GM23338 (cell line): ENCODE data around the gene CYTIP. TPM values are rescaled to one million over a fixed set of nuclear protein-coding genes. Genes with fewer than 3 reads are reported as not detected.
"Not testable (repeated sequence)": the region's sequence is repeated elsewhere in the genome, so short reads cannot be mapped to it uniquely, and the experiment has no call there.

Experiments
- ATAC-seq: fragments of 200-7000 bp; cut with Tn5 transposase; 3 replicates; pipeline ENCODE4 v1.9.1; 2020
- DNase-seq: peaks from one replicate; pipeline ENCODE4 v3.0.0-alpha.2; 2015; ENCODE audit warnings: low spot score
- H2AFZ ChIP-seq: fragments of 200-600 bp; sonication (generic); 2 replicates; pipeline ENCODE4 v1.8.0; 2016; ENCODE audit warnings: antibody characterized with exemption, mild to moderate bottlenecking, moderate library complexity
- H3F3A ChIP-seq: fragments of 200-600 bp; sonication (generic); replicated peaks from 2 replicates; pipeline ENCODE4 v1.8.0; 2017; ENCODE audit warnings: antibody characterized with exemption, mixed run types, low read depth
- H3K27ac ChIP-seq: fragments of 200-600 bp; sonication (generic); 2 replicates; pipeline ENCODE4 v1.6.1; 2016; ENCODE audit warnings: low read depth
- H3K27me3 ChIP-seq: fragments of 200-600 bp; sonication (generic); 2 replicates; pipeline ENCODE4 v1.8.0; 2016; ENCODE audit warnings: mild to moderate bottlenecking, mixed run types, moderate library complexity; ENCODE audit not compliant: insufficient read depth
- H3K36me3 ChIP-seq: fragments of 200-600 bp; sonication (generic); 2 replicates; pipeline ENCODE4 v1.8.0; 2016; ENCODE audit warnings: mild to moderate bottlenecking; ENCODE audit not compliant: insufficient read depth
- H3K4me1 ChIP-seq: fragments of 200-600 bp; sonication (generic); 2 replicates; pipeline ENCODE4 v1.8.0; 2016; ENCODE audit warnings: mild to moderate bottlenecking, moderate library complexity; ENCODE audit not compliant: insufficient read depth
- H3K4me2 ChIP-seq: fragments of 200-600 bp; sonication (generic); 2 replicates; pipeline ENCODE4 v1.7.1; 2017; ENCODE audit warnings: mixed run types
- H3K4me3 ChIP-seq: fragments of 200-600 bp; sonication (generic); 2 replicates; pipeline ENCODE4 v1.6.1; 2016; ENCODE audit warnings: mixed run types
- H3K79me2 ChIP-seq: fragments of 200-600 bp; sonication (generic); replicated peaks from 2 replicates; pipeline ENCODE4 v1.8.0; 2017; ENCODE audit warnings: mild to moderate bottlenecking; ENCODE audit not compliant: insufficient read depth
- H3K9me2 ChIP-seq: fragments of 200-600 bp; sonication (generic); 2 replicates; pipeline ENCODE4 v1.8.0; 2017; ENCODE audit not compliant: insufficient read depth
- H4K20me1 ChIP-seq: fragments of 200-600 bp; sonication (generic); replicated peaks from 2 replicates; pipeline ENCODE4 v1.8.0; 2017; ENCODE audit warnings: mild to moderate bottlenecking; ENCODE audit not compliant: insufficient read depth
- H3K27ac Mint-ChIP-seq: 2 replicates; pipeline ENCODE4 v1.8.0; 2020; ENCODE audit warnings: inconsistent platforms, mild to moderate bottlenecking, moderate library complexity, mixed read lengths
- H3K27me3 Mint-ChIP-seq: 3 replicates; pipeline ENCODE4 v1.8.0; 2022; ENCODE audit warnings: low read depth, mild to moderate bottlenecking, moderate library complexity, mixed read lengths, inconsistent platforms; ENCODE audit not compliant: insufficient read depth, poor library complexity
- H3K36me3 Mint-ChIP-seq: 3 replicates; pipeline ENCODE4 v1.8.0; 2021; ENCODE audit warnings: low read depth, mild to moderate bottlenecking, inconsistent platforms, moderate library complexity, mixed read lengths
- H3K4me1 Mint-ChIP-seq: 3 replicates; pipeline ENCODE4 v1.8.0; 2020; ENCODE audit warnings: mild to moderate bottlenecking, inconsistent platforms, mixed read lengths
- H3K4me3 Mint-ChIP-seq: 3 replicates; pipeline ENCODE4 v1.8.0; 2021; ENCODE audit warnings: moderate library complexity, mild to moderate bottlenecking, inconsistent platforms, mixed read lengths
- H3K9me3 Mint-ChIP-seq: 3 replicates; pipeline ENCODE4 v1.8.0; 2020; ENCODE audit warnings: moderate library complexity, mild to moderate bottlenecking, inconsistent platforms, mixed read lengths
- CREB1 ChIP-seq: fragments of 250-450 bp; sonication (Bioruptor Pico); IDR thresholded peaks from 2 replicates; pipeline ENCODE4 v1.5.0; 2020; ENCODE audit warnings: low read depth, mild to moderate bottlenecking, moderate library complexity
- REST ChIP-seq: IDR thresholded peaks from one replicate; pipeline ENCODE4 v1.6.1; 2018; ENCODE audit warnings: antibody characterized with exemption; ENCODE audit not compliant: unreplicated experiment
- ZNF462 ChIP-seq: fragments of 250-450 bp; sonication (Bioruptor Pico); IDR thresholded peaks from 2 replicates; pipeline ENCODE4 v1.5.0; 2020; ENCODE audit warnings: mild to moderate bottlenecking, moderate library complexity
- polyA plus RNA-seq: library from polyadenylated mRNA; unstranded; fragments of >200 nt; fragmentation: Nextera tagmentation; extraction: Ambion mirVana; gene quantifications from 2 replicates; pipeline ENCODE4 v1.2.1, GENCODE V29; 2016
- total RNA-seq: library from RNA; depleted of rRNA; stranded (reverse); fragments of >200 nt; shearing (Covaris generic); gene quantifications from 2 replicates; pipeline ENCODE4 v1.2.3, GENCODE V29; 2014

CYTIP gene
- total and polyA plus RNA-seq, 2 experiments from 2014 or later, result not detected

DNA sequence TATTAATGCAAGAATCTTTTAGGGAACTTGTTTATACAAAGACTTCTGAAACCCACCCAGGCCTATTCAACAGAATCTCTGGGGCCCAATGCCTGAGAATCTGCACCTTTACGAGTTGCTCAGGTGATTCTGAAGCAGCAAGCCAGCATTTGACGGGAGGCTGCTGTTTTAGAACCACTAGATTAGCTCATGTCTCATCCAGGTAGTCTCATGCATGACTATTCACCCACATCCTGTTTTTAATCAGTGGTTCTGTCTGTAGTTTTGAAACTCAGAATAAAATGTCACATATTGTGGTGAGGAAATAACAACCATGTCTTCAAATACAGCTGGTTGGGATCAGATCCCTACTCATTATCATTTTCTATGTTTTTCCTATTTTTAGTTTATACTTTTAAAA, 39.5 kb downstream of the CYTIP start (continued):
- no peak for TF ChIP-seq ZNF462 (CRISPR knock-in tag)
- no peak for TF ChIP-seq REST
- TF ChIP-seq CREB1 (CRISPR knock-in tag), result no peak

- peaks cover 12% of the 10 kb centered on the region; the same call in 2 of the 3 replicates for H3K9me3 Mint-ChIP-seq
- H3K36me3 ChIP-seq, H3K9me2 ChIP-seq, H3K27ac ChIP-seq, H3K27me3 ChIP-seq, H3K4me1 Mint-ChIP-seq, H3K79me2 ChIP-seq, H3K27me3 Mint-ChIP-seq, H3K4me1 ChIP-seq, H3K4me3 ChIP-seq, H3K36me3 Mint-ChIP-seq, H2AFZ ChIP-seq, ATAC-seq, H3K27ac Mint-ChIP-seq, H4K20me1 ChIP-seq, H3F3A ChIP-seq, H3K4me2 ChIP-seq, H3K4me3 Mint-ChIP-seq: not testable (repeated sequence)
- DNase-seq, result peak; percentile 15
Observed at GRCh38 chr2:157402801-157403485, 40.9 kb downstream of the CYTIP start.
